IPS-15b (cell line): Measurements from ENCODE around the gene ADRB1.

Experiments used
- H3K27me3 ChIP-seq: one replicate; pipeline ENCODE4 v1.6.1; 2013; ENCODE audit warnings: low read length; ENCODE audit not compliant: control insufficient read depth, insufficient read depth
- H3K36me3 ChIP-seq: one replicate; pipeline ENCODE4 v1.6.1; 2013; ENCODE audit warnings: low read length; ENCODE audit not compliant: control insufficient read depth, insufficient read depth
- H3K4me1 ChIP-seq: one replicate; pipeline ENCODE4 v1.6.1; 2013; ENCODE audit warnings: mild to moderate bottlenecking, low read length; ENCODE audit not compliant: control insufficient read depth, insufficient read depth
- H3K4me3 ChIP-seq: one replicate; pipeline ENCODE4 v1.5.1; 2013; ENCODE audit warnings: low read depth, low read length
- H3K9ac ChIP-seq: one replicate; pipeline ENCODE4 v1.6.1; 2013; ENCODE audit warnings: low read depth, mild to moderate bottlenecking, low read length
- H3K9me3 ChIP-seq: one replicate; pipeline ENCODE4 v1.6.1; 2013; ENCODE audit warnings: mild to moderate bottlenecking, low read length; ENCODE audit not compliant: control insufficient read depth, insufficient read depth

ADRB1 gene

GRCh38 chr10:114017271-114017670, 26.4 kb upstream of the ADRB1 start:
- Histone ChIP-seq H3K27me3 (no peaks in the 10 kb centered on the region), H3K9ac (no peak overlapping the region), H3K4me1 (no peaks in the 10 kb centered on the region), H3K4me3 (no peak overlapping the region), H3K9me3 (no peaks in the 10 kb centered on the region), H3K36me3 (no peaks in the 10 kb centered on the region)

GRCh38 chr10:114017873-114018272, 25.8 kb upstream of the ADRB1 start:
- no peak overlapping the region for H3K9ac ChIP-seq
- no peak overlapping the region for H3K4me3 ChIP-seq
- H3K27me3 ChIP-seq, result no peaks in the 10 kb centered on the region
- H3K36me3 ChIP-seq, result no peaks in the 10 kb centered on the region
- H3K4me1 ChIP-seq, result no peaks in the 10 kb centered on the region
- H3K9me3 ChIP-seq, result no peaks in the 10 kb centered on the region

- Histone ChIP-seq H3K4me3 (no peak overlapping the region), H3K9me3 (no peaks in the 10 kb centered on the region), H3K27me3 (no peaks in the 10 kb centered on the region), H3K36me3 (no peaks in the 10 kb centered on the region), H3K9ac (no peak overlapping the region), H3K4me1 (no peaks in the 10 kb centered on the region)
Measured at GRCh38 chr10:114019226-114019625, 24.4 kb upstream of the ADRB1 start.

GRCh38 chr10:114021154-114021553, 22.5 kb upstream of the ADRB1 start:
- H3K4me3 ChIP-seq, result no peak overlapping the region
- H3K9me3 ChIP-seq, result no peaks in the 10 kb centered on the region
- no peak overlapping the region for H3K9ac ChIP-seq
- H3K36me3 ChIP-seq, result no peaks in the 10 kb centered on the region
- H3K4me1 ChIP-seq, result no peaks in the 10 kb centered on the region
- no peaks in the 10 kb centered on the region for H3K27me3 ChIP-seq

GRCh38 chr10:114021717-114022680, 21.7 kb upstream of the ADRB1 start:
- Histone ChIP-seq H3K36me3 (no peaks in the 10 kb centered on the region), H3K27me3 (no peaks in the 10 kb centered on the region), H3K9ac (no peak overlapping the region), H3K9me3 (no peaks in the 10 kb centered on the region), H3K4me3 (no peak overlapping the region), H3K4me1 (peaks cover 3% of the 10 kb centered on the region)

GRCh38 chr10:114022766-114023597, 20.7 kb upstream of the ADRB1 start:
- no peak overlapping the region for H3K9ac ChIP-seq
- no peaks in the 10 kb centered on the region for H3K9me3 ChIP-seq
- H3K27me3 ChIP-seq, result no peaks in the 10 kb centered on the region
- H3K4me3 ChIP-seq, result no peak overlapping the region
- peaks cover 3% of the 10 kb centered on the region for H3K4me1 ChIP-seq
- no peaks in the 10 kb centered on the region for H3K36me3 ChIP-seq

- H3K27me3 ChIP-seq, result no peaks in the 10 kb centered on the region
- no peaks in the 10 kb centered on the region for H3K9me3 ChIP-seq
- H3K36me3 ChIP-seq, result no peaks in the 10 kb centered on the region
- H3K4me1 ChIP-seq, result peaks cover 3% of the 10 kb centered on the region
- no peak overlapping the region for H3K4me3 ChIP-seq
- H3K9ac ChIP-seq, result no peak overlapping the region
Measured at GRCh38 chr10:114024876-114025610, 18.6 kb upstream of the ADRB1 start.

GRCh38 chr10:114025611-114026130, 18.0 kb upstream of the ADRB1 start:
- H3K4me3 ChIP-seq, result no peak overlapping the region
- H3K9me3 ChIP-seq, result no peaks in the 10 kb centered on the region
- H3K4me1 ChIP-seq, result peaks cover 3% of the 10 kb centered on the region
- no peaks in the 10 kb centered on the region for H3K36me3 ChIP-seq
- no peaks in the 10 kb centered on the region for H3K27me3 ChIP-seq
- no peak overlapping the region for H3K9ac ChIP-seq

GRCh38 chr10:114026189-114027040, 17.3 kb upstream of the ADRB1 start:
- peaks cover 3% of the 10 kb centered on the region for H3K4me1 ChIP-seq

GRCh38 chr10:114027041-114027394, 16.6 kb upstream of the ADRB1 start:
- H3K9me3 ChIP-seq, result no peaks in the 10 kb centered on the region
- no peaks in the 10 kb centered on the region for H3K36me3 ChIP-seq
- no peak overlapping the region for H3K9ac ChIP-seq
- peaks cover 3% of the 10 kb centered on the region for H3K4me1 ChIP-seq
- no peaks in the 10 kb centered on the region for H3K27me3 ChIP-seq
- no peak overlapping the region for H3K4me3 ChIP-seq

More at GRCh38 chr10:114026189-114027040, 17.3 kb upstream of the ADRB1 start:
- no peaks in the 10 kb centered on the region for H3K9me3 ChIP-seq
- no peaks in the 10 kb centered on the region for H3K27me3 ChIP-seq
- no peaks in the 10 kb centered on the region for H3K36me3 ChIP-seq
- no peak overlapping the region for H3K4me3 ChIP-seq
- H3K9ac ChIP-seq, result no peak overlapping the region
